Measurements from ENCODE around the gene PROSER2. TPM values are rescaled to one million over a fixed set of nuclear protein-coding genes. Genes with fewer than 3 reads are reported as not detected.

The PROSER2 gene
- total RNA-seq, 1 experiment from 2014 or later = 10.6 TPM

GRCh38 chr10:11906714-11907113 lies 83.6 kb downstream of the PROSER2 start:
- H4K5ac ChIP-seq (ENCODE audit: insufficient read length, low read depth, low read length) = no peak overlapping the region
- no peak overlapping the region for H3K23ac ChIP-seq (ENCODE audit: insufficient read length, low read depth, low read length)
- peaks cover 7% of the 10 kb centered on the region in 2 experiments for H3K4me1 Mint-ChIP-seq
- H3K27me3 Mint-ChIP-seq (ENCODE audit: low read depth) = peaks cover 2% of the 10 kb centered on the region
- H3K4me3 Mint-ChIP-seq = no peak overlapping the region
- no peak overlapping the region for H3K56ac ChIP-seq (ENCODE audit: insufficient read length, low read depth, low read length)
- H3K4me2 ChIP-seq (ENCODE audit: insufficient read depth, insufficient read length, low read length) = no peak overlapping the region
- no peak for DNase-seq
- WGBS (ENCODE audit: extremely low coverage, insufficient read length, low lambda C conversion rate) = no CpG with 5 or more reads among the region's 8 CpGs
- H3K79me1 ChIP-seq (ENCODE audit: insufficient read depth, low read depth, low read length, poor library complexity, severe bottlenecking) = no peaks in the 10 kb centered on the region
- H2BK15ac ChIP-seq (ENCODE audit: low read depth, low read length) = no peak overlapping the region
- no peaks in the 10 kb centered on the region for H3K9me3 ChIP-seq (ENCODE audit: control insufficient read depth, low read depth, low read length)
- no peak overlapping the region for H2BK20ac ChIP-seq (ENCODE audit: low read depth, low read length, poor library complexity, severe bottlenecking)
- H3K27me3 ChIP-seq (ENCODE audit: insufficient read depth, low read length) = no peaks in the 10 kb centered on the region
- H2AFZ ChIP-seq (ENCODE audit: low read length) = no peak overlapping the region
- H3K36me3 Mint-ChIP-seq (ENCODE audit: insufficient read depth in 1 of 3, low read depth in 3 of 3) = no peaks in the 10 kb centered on the region
- no peak overlapping the region for H2BK120ac ChIP-seq (ENCODE audit: low read depth, low read length, poor library complexity, severe bottlenecking)
- H4K91ac ChIP-seq (ENCODE audit: insufficient read length, low read depth, low read length) = no peak overlapping the region
- H3T11ph ChIP-seq (ENCODE audit: low read length) = no peak overlapping the region
- H2AK5ac ChIP-seq (ENCODE audit: insufficient read length, low read length) = no peak overlapping the region
- no peak overlapping the region for H3K4ac ChIP-seq (ENCODE audit: low read depth, low read length)
- H3K18ac ChIP-seq (ENCODE audit: insufficient read length, low read depth, low read length) = no peak overlapping the region
- no peak overlapping the region for H2BK12ac ChIP-seq (ENCODE audit: insufficient read length, low read depth, low read length)
- no peak overlapping the region; a peak in 1 of 7 replicates for H3K27ac Mint-ChIP-seq
- H3K9ac ChIP-seq (ENCODE audit: extremely low read depth, insufficient read length, low read length) = no peak overlapping the region
- no peaks in the 10 kb centered on the region for H4K20me1 ChIP-seq (ENCODE audit: control insufficient read depth, insufficient read depth, insufficient read length)
- no peak overlapping the region for H2BK5ac ChIP-seq (ENCODE audit: insufficient read length, low read length)
- no peaks in the 10 kb centered on the region for H3K9me3 Mint-ChIP-seq
- TF ChIP-seq CTCF (conservative IDR thresholded peaks at IDR 0.05) = no peak
- no peak overlapping the region for H4K8ac ChIP-seq (replicated peaks; ENCODE audit: insufficient read length, low read depth, low read length)
- H3K14ac ChIP-seq (ENCODE audit: insufficient read depth, low read length) = no peak overlapping the region; the same call in 1 of the 2 replicates
- H3K27ac ChIP-seq (ENCODE audit: insufficient read length, low read depth, low read length) = no peak overlapping the region
- no peaks in the 10 kb centered on the region for H3K23me2 ChIP-seq (ENCODE audit: insufficient read length, low read depth, low read length, poor library complexity, severe bottlenecking)
- peaks cover 4% of the 10 kb centered on the region for H3K4me1 ChIP-seq (ENCODE audit: insufficient read depth, low read length)
- H3K79me2 ChIP-seq (ENCODE audit: insufficient read depth, low read length) = no peaks in the 10 kb centered on the region
